Endometrial microvascular endothelial cells (primary cell): ENCODE data around the gene HDAC7. TPM values are rescaled to one million over a fixed set of nuclear protein-coding genes. Genes with fewer than 3 reads are reported as not detected.
"Not testable (repeated sequence)": the region's sequence is repeated elsewhere in the genome, so short reads cannot be mapped to it uniquely, and the experiment has no call there.

Experiments
- in situ Hi-C: cut with HindIII; loops from 2 replicates; pipeline ENCODE4 v1.10.0; 2017; ENCODE audit warnings: low sequenced_read_pairs, low pct_unique_long_range_greater_than_20kb; ENCODE audit errors: inconsistent ontology term
- total RNA-seq: library from RNA; depleted of rRNA; stranded (reverse); fragments of >200 nt; gene quantifications from one replicate; pipeline ENCODE4 v1.2.3, GENCODE V29; 2015; ENCODE audit errors: inconsistent ontology term

HDAC7 gene
- total RNA-seq, 1 donor from 2014 or later: 84.6 TPM

DNA sequence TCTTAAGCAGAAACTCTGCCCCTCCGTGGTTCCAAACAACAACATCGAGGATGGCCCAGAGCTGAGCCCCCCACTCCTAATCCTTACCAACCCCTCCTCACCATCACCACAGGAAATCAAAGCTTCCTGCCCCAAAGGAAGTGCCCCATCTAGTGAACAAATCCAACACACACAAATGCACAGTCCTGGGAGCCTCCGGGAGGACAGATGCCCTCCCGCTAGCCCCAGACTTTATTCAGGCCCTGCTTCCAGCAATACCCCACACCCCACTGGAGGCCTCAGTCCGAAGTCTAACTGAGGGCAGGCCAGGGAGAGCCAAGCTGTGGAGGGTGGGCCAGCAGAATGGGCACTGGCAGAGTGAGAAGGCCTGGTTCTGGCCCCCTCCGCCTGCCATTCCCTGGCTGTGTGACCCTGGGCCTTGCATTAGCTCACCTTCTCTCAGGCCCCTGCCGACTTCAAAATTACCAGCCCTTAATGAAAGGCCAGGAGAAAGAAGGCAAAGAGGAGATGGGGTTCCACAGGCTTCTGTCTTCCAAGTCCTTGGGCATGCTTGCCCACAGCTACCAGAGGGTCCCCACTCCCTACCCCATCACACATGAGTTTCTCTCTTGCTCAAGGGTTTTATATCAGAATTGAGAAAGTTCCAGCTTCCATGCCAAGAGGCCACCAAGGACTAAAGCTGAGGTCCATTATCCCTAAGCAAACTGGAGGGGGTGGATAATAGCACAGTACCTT, 2.3 kb downstream of the HDAC7 start:
- in situ Hi-C loops: no loop called here

DNA sequence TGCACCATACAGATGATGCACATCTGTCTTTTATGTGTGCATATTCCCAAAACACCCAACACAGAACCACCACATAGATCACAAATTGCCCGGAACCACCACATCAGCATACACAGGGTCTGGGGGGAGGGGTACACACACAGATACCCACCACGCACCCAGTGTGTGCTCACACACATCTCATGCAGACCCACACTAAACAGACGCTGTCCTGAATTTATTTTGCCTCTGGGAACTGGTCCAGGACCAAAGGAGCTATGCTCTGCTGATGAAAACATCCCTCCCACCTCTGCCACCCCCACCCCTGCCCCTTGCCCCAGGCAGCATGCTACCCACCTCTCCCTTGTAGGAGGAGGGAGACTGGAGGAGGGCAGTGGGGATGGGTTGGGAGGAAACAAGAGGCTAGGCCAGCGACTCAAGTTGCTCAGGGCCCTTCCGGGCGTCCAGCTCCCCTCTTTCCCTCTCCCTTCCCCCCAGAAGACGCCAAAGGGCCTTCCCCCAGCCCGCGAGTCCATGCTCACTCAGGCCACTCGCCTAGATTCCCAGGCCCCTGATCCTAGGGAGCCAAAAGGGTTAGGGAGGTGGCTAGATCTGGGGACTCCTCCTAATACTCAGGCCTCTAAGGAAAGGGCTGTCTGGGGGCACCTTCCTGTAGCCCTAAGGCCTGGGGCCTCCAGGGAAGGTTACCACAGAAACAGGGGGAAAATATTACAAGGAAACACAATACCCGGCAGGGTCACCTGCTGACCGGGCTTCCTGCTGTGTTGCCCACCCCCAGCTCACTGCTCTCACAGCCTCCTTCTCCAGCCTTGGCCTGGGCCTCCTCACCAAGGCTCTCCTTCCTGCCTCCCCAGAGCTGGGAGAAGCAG, 3.1 kb downstream of the HDAC7 start:
- in situ Hi-C loops: no loop called here

DNA sequence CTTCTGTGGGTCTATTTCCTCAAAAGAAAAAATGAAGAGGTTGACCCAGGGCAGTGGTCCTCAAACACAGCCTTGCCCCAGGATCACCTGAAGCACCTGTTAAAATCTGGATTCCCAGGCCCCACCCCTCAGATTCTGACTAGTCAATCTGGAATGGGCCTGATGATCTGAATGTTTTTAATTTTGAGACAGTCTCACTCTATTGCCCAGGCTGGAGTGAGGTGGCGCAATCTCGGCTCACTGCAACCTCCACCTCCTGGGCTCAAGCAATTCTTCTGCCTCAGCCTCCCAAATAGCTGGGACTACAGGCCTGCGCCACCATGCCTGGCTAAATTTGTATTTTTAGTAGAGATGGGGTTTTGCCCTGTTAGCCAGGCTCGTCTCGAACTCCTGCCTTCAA, 4.3 kb downstream of the HDAC7 start:
- in situ Hi-C loops: not testable (repeated sequence)

DNA sequence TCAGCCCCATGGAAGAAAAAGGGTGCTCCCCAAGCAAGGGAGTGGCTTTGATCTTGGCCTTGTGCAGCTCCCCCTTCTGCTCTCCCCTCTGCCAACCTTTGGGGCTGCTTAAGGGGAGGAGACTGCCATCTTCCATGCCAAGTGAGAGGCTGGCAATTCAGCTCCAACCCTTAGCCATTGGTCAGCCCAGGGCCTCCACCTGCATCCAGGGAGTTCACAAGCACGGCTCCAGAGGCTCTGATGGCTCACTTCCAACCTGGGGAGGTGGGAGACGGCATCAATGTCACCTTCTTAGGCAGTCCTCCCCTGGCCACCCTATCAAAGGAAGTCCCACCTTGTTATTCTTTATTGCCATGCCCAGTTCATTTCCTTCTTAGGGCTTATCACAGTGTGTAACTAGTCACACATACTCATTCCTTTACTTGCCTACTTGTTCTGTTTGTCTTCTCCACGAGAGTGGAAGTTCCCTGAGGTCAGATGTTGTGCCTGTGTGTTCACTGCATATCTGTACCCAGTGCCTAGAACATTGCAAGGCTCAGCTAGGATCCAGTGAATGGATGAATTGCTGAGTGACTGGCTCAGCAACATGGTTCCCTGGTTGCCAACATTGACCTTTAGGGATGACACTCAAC, 5.0 kb downstream of the HDAC7 start:
- in situ Hi-C loops: no loop called here

- in situ Hi-C loops: no loop called here
These were observed 6.0 kb downstream of the HDAC7 start for GRCh38 chr12:47813511-47814196.

- in situ Hi-C loops: no loop called here
These were observed 6.7 kb downstream of the HDAC7 start for GRCh38 chr12:47812797-47813510.

DNA sequence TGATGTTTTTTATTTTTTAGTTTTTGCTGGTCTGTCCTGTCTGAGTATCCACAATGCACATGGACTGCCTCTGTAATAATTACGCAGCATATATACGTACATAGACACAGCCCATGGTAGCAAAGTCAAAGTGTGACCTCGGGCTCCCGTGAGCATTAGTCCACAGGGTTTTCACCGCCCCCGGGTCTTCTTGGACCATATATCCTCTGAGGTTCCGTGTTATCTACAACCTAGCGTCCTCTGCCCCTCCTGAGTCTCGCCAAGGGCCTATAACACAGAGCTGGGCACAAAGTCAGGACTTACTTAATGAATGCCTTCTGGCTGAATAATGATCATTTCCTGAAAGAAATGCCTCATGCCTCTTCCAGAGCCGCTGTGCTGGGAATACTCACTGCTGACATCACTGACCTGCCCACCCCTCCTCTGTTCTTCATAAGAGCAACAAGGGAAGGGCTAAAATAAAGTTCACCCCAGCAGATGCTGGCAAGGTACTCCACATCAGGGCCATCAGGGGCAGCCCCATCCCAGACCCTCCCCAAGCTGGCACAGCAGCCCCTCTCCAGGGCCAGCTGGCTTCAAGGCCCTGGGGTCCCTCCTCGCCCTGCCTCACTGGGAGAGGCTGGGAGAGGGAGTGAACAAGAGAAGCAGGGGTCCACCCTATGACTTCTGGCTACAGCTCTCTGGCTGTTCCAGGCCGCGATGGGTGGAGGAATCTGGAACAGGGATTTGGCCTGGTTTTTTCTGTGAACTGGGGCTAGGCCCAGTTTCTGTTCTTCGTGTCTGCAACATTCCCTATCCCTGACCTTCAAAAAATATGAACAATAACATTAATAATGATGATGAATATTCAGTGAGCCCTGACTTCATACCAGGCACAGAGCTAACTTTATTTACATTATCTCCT, 7.9 kb downstream of the HDAC7 start:
- in situ Hi-C loops: no loop called here

GRCh38 chr12:47811072-47811396, 8.7 kb downstream of the HDAC7 start:
- in situ Hi-C loops: no loop called here

DNA sequence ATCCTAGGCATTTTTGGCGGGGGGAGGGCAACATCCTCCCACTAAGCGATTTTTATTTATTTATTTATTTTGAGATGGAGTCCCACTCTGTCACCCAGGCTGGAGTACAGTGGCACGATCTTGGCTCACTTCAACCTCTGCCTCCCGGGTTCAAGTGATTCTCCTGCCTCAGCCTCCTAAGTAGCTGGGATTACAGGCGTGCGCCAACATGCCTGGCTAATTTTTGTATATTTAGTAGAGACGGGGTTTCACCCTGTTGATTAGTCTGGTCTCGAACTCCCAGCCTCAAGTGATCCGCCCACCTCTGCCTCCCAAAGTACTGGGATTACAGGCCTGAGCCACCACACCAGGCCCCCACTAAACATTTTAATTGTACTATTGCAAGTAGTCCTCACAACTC, 10.2 kb downstream of the HDAC7 start:
- in situ Hi-C loops: not testable (repeated sequence)

- in situ Hi-C loops: no loop called here
These were observed 10.9 kb downstream of the HDAC7 start for GRCh38 chr12:47808574-47809365.

GRCh38 chr12:47808050-47808449, 11.7 kb downstream of the HDAC7 start:
- in situ Hi-C loops: no loop called here

- in situ Hi-C loops: no loop called here
These were observed 12.4 kb downstream of the HDAC7 start for GRCh38 chr12:47807338-47807737.

DNA sequence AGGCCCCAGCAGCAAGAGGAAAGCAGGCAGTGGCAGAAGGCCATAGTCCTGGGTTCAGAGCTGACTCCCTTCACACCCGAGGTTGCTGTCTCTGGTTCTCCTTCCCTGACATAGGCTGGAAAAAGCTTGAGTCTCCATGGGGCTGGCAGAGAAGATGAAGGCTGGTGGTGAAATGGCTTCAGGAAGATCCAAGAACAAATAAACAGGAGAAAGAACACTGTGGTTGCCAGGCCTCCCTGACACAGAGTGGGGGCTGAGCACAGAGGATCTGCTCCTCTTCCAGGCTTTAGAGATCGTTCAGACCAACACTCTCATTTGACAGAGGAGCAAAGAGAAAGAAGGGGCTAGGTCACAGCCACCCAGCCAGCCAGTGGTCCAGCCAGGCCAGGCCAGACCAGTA, 14.3 kb downstream of the HDAC7 start:
- in situ Hi-C loops: no loop called here

- in situ Hi-C loops: no loop called here
These were observed 15.5 kb downstream of the HDAC7 start for GRCh38 chr12:47804171-47804570.

GRCh38 chr12:47803191-47803875, 16.4 kb downstream of the HDAC7 start:
- in situ Hi-C loops: no loop called here

- in situ Hi-C loops: no loop called here
These were observed 17.4 kb downstream of the HDAC7 start for GRCh38 chr12:47802312-47802711.

- in situ Hi-C loops: no loop called here
These were observed 17.8 kb downstream of the HDAC7 start for GRCh38 chr12:47801904-47802246.
